AG04450 (cell line): ENCODE measurements around the gene NCOA7. TPM values are rescaled to one million over a fixed set of nuclear protein-coding genes. Genes with fewer than 3 reads are reported as not detected.
"Not testable (repeated sequence)": the region's sequence is repeated elsewhere in the genome, so short reads cannot be mapped to it uniquely, and the experiment has no call there.

Experiments
- CTCF ChIA-PET: fragments of 300-600, 350-600 bp; formaldehyde crosslinking; extraction: SDS; loops from one replicate; lab custom pipeline; 2022; ENCODE audit warnings: antibody characterized with exemption, inconsistent platforms; lab: Charles Lee
- POLR2A ChIA-PET: fragments of 350-600 bp; formaldehyde crosslinking; extraction: SDS; loops from one replicate; lab custom pipeline; 2021; ENCODE audit warnings: antibody characterized with exemption, inconsistent platforms; lab: Yijun Ruan, JAX
- DNase-seq: peaks from one replicate; pipeline ENCODE4 v3.0.0-alpha.2; 2011; ENCODE audit warnings: low read depth, low spot score
- H3K27ac ChIP-seq: one replicate; pipeline ENCODE4 v1.5.1; 2012; ENCODE audit warnings: low read depth, low read length, control low read depth
- H3K27me3 ChIP-seq: one replicate; pipeline ENCODE4 v1.6.0; 2012; ENCODE audit warnings: low read length; ENCODE audit not compliant: control insufficient read depth, insufficient read depth
- H3K4me3 ChIP-seq: 2 replicates; pipeline ENCODE4 v1.5.1; 2011; ENCODE audit warnings: mild to moderate bottlenecking, low read depth, low read length, control low read depth
- H3K9me3 ChIP-seq: 2 replicates; pipeline ENCODE4 v1.5.1; 2012; ENCODE audit warnings: low read length; ENCODE audit not compliant: control insufficient read depth, insufficient read depth
- polyA plus RNA-seq: library from polyadenylated mRNA; depleted of rRNA; stranded (reverse); fragments of >200 nt; gene quantifications from 2 replicates; pipeline ENCODE4 v1.2.3, GENCODE V29; 2011; rRNA removed
- small RNA-seq: library from RNA; depleted of rRNA; stranded (forward); fragments of <200 nt; gene quantifications from one replicate; pipeline ENCODE3, GENCODE V24; 2012; ENCODE audit warnings: low read depth; ENCODE audit not compliant: insufficient read length
- TF ChIP-seq, protein P1 (sequence below): IDR thresholded peaks from 2 replicates; pipeline ENCODE4 v1.5.1; 2011; ENCODE audit warnings: low read depth, low read length, control low read depth, inconsistent platforms

Gene NCOA7
- polyA plus RNA-seq, 1 experiment = 21.5 TPM

DNA sequence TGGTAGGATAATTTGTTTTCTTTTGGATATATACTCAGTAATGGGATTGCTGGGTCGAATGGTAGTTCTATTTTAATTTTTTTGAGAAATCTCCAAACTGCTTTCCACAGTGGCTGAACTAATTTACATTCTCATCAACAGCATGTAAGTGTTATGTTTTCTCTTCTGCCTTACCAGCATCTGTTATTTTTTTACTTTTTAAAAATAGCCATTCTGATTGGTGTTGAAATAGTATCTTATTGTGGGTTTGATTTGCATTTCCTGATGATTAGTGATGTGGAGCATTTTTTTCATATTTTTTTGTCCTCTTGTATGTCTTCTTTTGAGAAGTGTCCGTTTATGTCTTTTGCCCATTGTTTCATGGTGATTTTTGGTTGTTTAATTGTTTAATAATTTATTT, 177.7 kb downstream of the NCOA7 start:
- ChIA-PET POLR2A (no interaction called here), CTCF (interaction anchor here (1.4 kb wide), 1 partner anchor 12 kb away, joined by 7 read pairs; the partner anchor contains the start of gene HINT3)
- TF ChIP-seq, protein P1, sequence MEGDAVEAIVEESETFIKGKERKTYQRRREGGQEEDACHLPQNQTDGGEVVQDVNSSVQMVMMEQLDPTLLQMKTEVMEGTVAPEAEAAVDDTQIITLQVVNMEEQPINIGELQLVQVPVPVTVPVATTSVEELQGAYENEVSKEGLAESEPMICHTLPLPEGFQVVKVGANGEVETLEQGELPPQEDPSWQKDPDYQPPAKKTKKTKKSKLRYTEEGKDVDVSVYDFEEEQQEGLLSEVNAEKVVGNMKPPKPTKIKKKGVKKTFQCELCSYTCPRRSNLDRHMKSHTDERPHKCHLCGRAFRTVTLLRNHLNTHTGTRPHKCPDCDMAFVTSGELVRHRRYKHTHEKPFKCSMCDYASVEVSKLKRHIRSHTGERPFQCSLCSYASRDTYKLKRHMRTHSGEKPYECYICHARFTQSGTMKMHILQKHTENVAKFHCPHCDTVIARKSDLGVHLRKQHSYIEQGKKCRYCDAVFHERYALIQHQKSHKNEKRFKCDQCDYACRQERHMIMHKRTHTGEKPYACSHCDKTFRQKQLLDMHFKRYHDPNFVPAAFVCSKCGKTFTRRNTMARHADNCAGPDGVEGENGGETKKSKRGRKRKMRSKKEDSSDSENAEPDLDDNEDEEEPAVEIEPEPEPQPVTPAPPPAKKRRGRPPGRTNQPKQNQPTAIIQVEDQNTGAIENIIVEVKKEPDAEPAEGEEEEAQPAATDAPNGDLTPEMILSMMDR = no peak
- Histone ChIP-seq H3K4me3 (no peak overlapping the region), H3K27ac (no peak overlapping the region), H3K9me3 (no peaks in the 10 kb centered on the region), H3K27me3 (no peaks in the 10 kb centered on the region)
- no peak for DNase-seq

DNA sequence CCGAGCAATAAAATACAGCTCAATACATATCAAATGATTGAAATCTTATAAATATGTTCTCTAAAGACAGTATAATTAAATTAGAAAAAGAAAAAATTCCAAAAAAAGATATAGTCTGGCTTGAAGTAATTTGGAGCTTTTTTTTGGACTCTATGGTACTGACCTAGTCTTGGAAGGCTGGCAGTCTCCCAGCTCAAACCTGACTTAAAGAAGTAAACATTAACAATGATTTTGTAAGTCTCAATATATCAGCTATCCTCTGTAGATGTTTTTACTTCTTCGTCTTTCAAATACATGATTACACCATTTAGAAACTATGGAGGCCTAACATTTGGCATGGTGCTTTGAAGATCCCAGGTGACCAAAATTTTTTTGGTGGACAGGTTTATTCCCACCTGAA, 180.0 kb downstream of the NCOA7 start:
- Histone ChIP-seq H3K4me3 (no peak overlapping the region), H3K9me3 (no peaks in the 10 kb centered on the region), H3K27ac (no peak overlapping the region), H3K27me3 (no peaks in the 10 kb centered on the region)
- TF ChIP-seq, protein P1 = no peak
- DNase-seq = no peak
- ChIA-PET CTCF (interaction anchor here (0.6 to 3.0 kb wide), 8 partner anchors 14 to 217 kb away, joined by 3 to 31 read pairs (median 4); partner anchors contain the start of gene HINT3), POLR2A (no interaction called here)

DNA sequence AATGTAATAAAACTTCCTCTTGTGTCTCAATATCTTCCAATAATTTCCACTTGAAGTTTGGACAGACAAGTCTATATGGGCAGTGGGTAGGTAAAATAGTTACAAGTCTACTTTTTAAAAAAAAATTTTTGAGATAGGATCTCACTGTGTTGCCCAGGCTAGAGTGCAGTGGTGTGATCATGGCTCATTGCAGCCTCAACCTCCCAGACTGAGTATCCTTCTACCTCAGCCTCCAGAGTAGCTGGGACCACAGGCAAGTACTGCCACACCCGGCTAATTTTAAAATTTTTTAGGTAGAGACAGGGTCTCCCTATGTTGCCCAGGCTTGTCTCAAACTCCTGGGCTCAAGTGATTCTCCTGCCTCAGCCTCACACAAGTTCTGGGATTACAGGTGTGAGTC, 181.7 kb downstream of the NCOA7 start:
- H3K9me3 ChIP-seq, POLR2A ChIA-PET, H3K27me3 ChIP-seq, H3K4me3 ChIP-seq, H3K27ac ChIP-seq, DNase-seq: not testable (repeated sequence)
- CTCF ChIA-PET = interaction anchor here (2.5 to 4.4 kb wide), 4 partner anchors 13 to 181 kb away, joined by 13 to 82 read pairs (median 56); partner anchors contain the start of genes NCOA7 and TRMT11

DNA sequence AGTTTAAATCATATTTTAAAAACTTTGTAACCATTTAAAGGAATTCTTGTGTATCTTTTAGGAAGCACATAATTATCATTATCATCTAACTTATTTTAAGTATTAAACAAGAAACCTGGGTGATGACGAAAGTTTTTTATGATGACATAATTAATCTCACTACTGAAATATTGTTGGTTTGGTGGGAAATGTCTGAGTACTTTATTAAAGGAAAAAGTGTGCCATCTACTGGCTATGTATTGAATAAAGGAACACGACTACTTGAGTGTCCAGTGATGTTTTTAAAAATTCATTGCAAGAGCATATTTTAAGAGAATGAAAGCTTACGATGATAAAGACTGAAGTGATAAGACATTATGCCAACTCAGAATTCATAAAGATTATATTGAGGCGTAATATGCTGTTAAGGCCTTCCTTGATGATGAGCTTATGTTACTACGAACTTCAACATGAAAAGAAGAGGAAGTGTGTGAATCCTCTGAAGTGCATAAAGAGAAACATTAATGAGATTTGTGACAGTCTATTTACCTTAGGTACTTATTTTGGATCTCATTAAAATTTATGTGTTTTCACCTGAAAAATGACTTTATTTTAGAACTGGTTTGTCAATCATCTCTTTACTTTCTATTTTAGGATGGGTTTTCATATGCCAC, 183.6 kb downstream of the NCOA7 start:
- DNase-seq = no peak
- POLR2A ChIA-PET = no interaction called here
- CTCF ChIA-PET = interaction anchor here (0.6 to 4.4 kb wide), 49 partner anchors 10 to 673 kb away, joined by 3 to 82 read pairs (median 5); partner anchors contain the start of genes HINT3, NCOA7 and TRMT11
- Histone ChIP-seq H3K27ac (no peak overlapping the region), H3K27me3 (no peaks in the 10 kb centered on the region), H3K9me3 (no peaks in the 10 kb centered on the region), H3K4me3 (no peak overlapping the region)
- TF ChIP-seq, protein P1 = peak; percentile 55

DNA sequence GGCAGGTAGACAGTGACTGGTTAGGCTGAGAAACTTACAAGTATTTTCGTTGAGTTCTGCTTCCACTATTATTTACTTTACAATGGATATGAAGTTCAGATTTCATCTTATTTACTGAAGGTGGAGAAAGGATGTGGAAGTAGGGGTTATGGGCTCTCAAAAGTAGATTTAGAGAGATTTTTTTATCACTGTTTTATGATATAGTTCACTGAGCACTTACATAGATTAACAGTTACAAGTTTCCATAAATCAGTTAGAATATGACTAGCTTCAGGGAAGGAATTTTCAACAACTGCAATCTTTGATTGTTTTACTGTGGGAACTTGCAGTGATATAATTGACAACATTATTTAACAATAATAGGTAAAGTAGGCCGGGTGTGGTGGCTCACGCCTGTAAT, 188.3 kb downstream of the NCOA7 start:
- no peak for DNase-seq
- no peak overlapping the region for H3K4me3 ChIP-seq
- CTCF ChIA-PET = interaction anchor here (1.2 to 3.5 kb wide), 3 partner anchors 120 to 188 kb away, joined by 3 to 18 read pairs (median 4); partner anchors contain the start of gene NCOA7
- H3K9me3 ChIP-seq = no peaks in the 10 kb centered on the region
- TF ChIP-seq, protein P1 = no peak
- POLR2A ChIA-PET = no interaction called here
- H3K27ac ChIP-seq = no peak overlapping the region
- H3K27me3 ChIP-seq = no peaks in the 10 kb centered on the region

Small RNA genes within 50 kb of the gene (small RNA-seq; reads per million reads assigned to genes)
- gene RNA5SP216 = not detected

Other genes with a start within 250 kb of the NCOA7 start
- gene HEY2, start 41.3 kb upstream of the NCOA7 start, polyA plus RNA-seq = not detected in 2 replicates
- 4.0 and 4.5 TPM in 2 replicates for gene HINT3, start 165.8 kb downstream of the NCOA7 start, polyA plus RNA-seq
- 18.5 and 27.3 TPM in 2 replicates for gene TRMT11, start 195.6 kb downstream of the NCOA7 start, polyA plus RNA-seq